HPDE6-E6E7 (cell line): Measurements from ENCODE around the gene DGKB.

ENCODE experiments used
- DNase-seq: peaks from one replicate; pipeline ENCODE4 v3.0.0; 2011; ENCODE audit warnings: missing footprints; ENCODE audit errors: extremely low spot score

DGKB gene

DNA sequence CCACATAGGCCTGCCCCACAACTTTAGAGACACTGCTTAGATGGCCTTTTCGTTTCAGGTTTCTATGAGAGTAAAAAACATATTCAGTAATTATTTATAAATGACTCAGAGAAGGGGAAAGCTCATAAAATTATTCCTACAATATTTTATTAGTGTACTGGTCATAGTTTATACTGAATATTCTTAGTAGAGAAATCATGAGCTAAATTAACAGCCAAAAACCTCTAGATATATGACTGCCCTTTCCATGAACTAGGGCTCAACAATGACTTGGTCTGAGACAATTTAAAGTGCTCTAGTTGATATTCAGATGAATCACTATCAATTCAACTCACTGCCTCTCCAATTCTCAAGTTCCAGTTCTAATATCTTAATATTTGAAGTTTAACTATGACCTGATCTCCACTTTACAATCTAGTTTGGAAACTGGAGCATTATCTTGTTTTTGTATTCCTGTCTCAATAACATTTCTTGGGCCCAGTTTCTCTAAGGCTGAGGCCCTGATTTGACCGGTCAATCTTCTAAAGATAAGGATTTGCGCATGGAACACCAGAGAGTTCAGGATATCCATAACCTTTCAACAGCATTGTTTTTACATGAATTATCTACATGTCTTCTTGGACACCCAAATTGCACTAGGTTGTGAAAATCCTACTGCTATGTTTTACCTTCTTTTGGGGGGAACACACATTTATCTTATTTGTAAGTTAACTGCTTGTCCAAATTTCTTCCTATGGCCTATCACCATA, 141.6 kb downstream of the DGKB start:
- DNase-seq = no peak

DNA sequence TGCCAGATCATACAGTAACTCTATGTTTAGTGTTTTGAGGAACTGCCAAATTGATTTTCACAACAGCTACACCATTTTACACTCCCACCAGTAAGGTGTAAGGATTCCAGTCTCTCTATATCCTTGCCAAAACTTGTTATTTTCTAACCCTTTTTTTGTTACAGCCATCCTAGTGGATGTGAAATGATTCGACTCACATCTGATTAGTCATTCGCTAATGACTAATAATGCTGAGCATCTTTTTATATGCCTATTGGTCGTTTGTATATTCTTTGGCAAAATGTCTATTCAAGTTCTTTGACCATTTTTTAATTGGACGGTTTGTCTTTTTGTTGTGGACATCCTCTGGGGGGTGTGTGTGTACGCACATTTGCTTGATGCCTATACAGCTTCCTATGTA, 142.8 kb downstream of the DGKB start:
- DNase-seq = no peak

DNA sequence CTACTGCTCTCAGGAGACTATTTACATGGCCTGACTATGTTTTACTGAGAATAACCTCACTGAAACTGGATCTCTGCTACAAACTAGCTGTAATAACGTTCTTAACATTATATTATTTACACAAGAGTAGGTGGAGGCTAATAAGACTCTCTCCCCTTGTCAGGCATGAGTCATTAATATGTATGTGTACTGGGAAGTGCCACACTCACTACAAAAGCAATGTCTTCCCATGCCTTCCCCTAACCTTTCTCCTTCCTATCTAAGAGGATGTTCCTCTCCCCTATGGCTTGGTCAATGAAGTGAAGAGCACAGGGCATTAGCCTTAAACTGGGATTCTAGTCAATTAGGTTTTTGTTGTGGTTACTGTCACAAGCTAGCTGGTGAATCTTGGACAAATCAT, 147.9 kb downstream of the DGKB start:
- DNase-seq = peak; percentile 9

DNA sequence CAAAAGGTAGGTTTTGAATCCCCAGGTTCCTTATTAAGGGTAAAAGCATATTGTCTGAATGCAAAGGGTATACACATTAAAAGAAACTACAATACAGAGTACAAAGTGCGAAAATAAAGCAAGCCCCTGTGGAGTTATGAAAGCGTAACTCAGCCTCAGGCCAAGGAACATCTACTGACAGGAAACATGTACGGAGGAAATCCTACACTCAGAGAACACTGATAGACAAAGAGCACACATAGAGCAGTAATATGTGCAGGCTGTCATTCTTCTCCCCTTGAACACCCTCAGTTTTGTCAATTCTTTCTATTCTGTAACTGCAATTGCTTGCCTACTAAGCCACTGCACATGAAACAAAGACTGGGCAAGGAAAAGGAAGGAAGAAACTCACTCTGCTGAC, 150.2 kb downstream of the DGKB start:
- no peak for DNase-seq

DNA sequence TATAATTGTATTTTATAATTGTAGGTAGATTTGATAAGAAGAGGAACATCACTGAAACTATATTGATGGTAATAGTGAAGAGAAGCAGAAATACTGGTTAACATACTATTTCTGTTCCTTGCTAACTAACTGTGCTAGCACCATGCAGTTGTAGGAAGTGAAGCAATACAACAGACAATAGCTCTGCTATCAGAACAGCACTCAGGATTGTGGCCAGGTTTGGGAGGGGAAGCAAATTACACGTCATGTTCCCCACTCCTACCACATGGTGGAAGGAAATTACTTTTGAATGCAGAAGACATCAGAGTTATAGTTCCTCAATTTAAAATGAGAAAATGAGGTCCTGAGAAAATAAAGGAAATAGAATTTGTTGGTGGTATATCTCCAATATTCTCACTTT, 151.1 kb downstream of the DGKB start:
- DNase-seq = no peak

DNA sequence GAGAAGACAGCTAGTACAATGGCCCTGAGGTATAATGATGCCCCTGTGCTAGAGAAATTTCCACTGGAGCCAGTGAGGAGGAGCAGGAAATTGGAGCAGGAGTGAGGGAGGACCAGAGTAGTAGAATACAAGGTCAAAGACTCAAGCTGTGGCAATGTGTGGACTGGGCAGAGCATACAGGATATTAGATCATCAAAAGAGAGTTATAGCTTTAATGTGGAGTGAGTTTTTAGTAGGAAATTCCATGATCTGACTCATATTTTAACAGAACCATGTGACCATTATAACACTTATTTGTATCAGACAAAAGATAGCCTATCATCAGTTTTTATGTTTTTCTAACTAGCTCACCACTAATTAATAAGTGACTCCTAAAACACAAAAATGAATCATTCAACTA, 154.1 kb downstream of the DGKB start:
- DNase-seq = peak; percentile 8

DNA sequence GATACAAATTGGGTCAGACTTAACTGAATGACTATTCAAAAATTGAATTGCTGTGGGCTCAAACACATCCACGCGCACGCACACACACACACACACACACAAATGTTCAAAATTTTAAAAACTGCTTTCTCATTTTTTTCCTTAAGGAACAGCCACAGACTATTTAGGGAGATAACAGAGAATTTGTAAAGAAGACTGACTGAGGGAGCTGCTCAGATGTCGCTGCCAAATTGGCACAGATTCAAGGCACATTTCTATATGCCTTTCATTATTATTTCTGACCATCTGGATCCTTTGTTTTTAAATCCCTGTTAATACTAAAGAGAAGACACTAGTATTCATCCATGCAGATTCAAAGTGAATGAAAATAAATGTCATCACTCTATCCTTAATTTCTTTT, 154.8 kb downstream of the DGKB start:
- no peak for DNase-seq

DNA sequence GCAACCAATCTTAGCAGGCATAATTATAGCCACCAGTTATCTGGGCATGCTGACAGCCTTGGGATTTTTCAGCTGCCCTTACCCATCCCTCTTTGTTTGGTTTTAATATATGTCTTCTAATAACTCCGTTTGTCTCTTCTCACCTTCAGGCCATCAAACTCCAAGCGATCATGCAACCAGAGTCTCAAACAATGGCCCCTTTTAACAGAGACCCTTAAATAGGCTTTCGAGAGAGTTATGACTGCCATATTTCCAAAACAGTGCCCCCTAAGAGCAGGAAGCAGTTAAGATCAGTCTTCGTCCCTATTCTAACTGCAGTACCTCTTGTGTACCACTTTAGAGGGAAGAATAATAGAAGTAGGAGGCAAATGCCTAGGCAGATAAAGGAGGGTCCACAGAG, 157.5 kb downstream of the DGKB start:
- no peak for DNase-seq

DNA sequence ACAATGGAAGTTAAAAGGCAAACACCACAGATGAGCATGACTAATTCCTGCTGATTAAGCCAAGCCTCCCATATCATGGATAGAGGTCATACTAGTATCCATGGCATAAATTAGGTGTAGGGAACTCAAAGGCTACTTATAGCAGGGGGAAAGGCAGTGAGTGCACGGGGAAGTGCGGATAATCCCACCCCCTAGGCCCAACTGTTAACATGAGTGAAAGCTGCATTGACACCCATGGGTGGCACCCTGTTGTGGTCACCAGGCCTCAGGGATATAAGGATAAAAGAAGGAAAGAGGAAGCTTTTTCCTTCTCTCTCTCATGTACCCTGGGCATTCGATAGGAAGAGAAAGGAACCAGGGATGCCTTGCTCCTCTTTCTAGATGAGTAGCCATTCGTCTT, 161.9 kb downstream of the DGKB start:
- DNase-seq = no peak

DNA sequence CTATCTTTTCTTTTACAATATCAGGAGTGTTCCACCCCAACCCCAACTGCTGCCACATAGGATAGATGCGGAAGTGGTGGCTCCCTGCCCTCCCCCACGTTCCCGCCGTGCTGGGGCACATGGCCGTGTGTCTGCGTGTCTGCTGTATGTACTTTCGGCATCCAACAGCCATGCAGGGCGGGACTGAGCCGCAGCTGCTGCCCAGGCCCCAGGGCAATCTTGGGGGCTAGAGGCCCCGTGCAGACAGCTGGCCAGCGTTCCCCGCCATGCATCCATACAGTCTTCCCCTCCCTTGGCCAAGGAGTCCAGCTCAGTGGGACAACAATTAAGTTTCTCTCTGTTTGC, 162.7 kb downstream of the DGKB start:
- no peak for DNase-seq

DNA sequence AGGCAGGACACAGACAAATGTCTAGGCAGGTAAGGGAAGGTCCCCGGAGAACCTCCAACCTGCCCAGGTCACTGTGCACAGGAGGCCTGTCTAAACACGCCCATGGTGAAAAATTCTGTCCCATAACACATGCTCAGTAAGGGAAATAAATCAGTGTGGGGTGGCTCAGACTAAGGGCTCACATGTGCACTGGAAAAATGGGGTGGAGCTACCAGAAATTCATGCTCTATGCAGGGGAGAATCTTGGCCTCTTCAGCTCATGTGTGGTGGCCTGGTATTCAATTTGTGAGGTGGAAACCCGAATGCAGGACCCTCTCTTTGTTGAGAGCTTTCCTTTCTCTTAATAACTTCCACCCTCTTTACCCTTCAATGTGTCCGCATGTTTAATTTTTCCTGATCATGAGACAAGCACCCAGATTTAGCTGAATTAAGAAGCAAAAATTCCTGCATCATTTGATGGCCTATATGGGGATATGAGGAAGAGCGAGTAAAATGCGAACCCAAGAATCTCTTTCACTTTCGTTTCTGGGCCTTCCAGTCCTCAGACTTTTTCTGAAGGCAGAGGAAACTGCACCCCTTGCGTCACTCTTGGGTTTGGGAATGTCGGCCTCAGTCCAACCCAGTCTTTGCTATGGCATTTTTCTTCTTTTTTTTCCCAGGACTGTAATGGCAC, 163.2 kb downstream of the DGKB start:
- DNase-seq = no peak

DNA sequence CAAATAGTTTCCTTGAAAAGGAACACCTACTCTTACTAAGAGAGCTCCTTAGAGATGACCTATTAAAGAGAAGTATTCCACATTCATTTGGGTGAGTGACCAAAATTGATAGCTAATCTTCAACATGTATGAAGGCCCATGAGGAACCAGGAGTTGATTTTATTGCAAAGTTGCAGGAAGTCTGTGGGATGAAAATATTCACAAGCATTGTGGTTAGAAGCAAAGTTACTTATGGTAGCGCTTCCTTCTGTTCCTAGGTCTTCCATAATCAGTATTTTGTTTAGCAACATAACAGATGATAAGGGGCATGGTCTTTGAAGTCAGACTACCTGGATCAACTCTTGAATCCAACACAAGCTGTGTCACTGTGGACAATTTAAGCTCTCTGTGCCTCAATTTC, 164.5 kb downstream of the DGKB start:
- DNase-seq = no peak

DNA sequence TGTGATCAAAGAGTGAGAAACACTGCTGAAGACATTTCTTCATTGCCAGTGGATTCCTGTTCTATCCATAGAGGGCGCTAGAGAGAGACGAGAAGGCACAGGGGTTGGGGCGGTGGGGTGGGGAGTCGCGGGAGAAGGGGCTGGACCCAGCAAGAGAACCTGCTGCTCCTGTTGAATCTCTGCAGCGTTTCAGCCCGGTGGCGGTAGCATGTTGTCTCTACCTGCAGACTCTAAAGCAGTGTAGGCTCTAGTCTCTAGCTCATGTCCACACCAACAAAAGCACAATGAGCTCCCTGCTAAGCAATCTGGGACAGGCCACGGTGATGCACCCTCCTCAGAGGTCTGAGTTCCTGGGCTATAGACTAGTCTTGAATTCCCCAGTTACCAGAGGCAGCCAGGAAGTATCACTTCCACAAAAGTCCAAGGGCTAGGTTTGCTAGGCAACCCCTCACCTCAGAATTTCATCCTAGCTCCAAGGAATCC, 167.7 kb downstream of the DGKB start:
- no peak for DNase-seq

DNA sequence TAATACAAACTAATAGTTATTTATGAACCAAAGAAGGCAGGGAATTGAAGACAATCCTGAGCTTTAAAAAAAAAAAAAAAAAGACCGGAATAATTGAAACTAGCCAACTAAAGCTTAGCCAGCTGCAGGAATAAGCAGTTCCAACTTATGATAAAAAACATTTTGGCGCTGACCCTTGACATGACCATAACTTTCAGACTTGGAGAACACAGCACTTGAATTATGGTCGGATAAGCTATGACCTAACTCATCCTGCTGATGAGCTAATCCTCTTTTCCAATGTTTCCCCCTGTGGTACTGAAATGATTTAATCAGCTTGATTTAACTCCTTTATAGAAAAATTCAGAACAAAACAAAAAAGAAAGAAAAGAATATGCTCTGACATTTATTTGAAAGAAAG, 181.8 kb downstream of the DGKB start:
- DNase-seq = no peak

DNA sequence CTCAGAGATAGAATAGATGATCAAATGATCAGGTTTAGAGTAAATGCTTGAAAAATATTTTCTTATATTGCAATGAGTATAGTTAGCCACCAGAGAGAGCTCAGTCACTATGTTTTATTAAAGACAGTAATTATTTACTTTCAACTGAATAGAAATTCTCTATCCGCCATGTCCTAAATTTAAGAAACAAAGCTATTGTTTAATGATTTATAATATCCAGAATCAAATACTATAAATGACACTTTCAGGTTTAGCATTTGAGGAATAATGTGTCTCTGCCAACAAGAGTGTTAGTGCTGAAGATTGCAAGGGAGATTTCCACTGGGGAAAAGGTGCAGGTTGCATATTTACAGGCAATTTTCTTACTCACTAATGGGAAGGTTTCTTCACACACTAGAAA, 184.7 kb downstream of the DGKB start:
- no peak for DNase-seq

DNA sequence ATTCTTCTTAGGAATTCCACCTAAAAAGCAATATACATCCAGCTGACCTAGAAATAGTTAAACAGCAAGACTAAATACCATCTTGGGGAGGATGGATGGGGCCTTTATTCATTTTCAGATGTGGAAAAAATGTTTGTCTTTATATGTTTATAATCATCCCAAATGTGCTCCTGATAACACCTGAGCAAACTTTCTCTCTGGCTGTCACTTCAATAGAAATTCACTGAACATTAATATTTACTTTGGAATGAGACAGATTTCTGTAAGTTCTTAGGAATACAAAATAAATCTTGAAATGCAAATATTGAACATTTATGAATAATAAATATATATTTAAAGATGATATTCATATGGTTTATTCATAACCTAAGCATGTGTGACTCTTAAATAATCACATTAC, 185.4 kb downstream of the DGKB start:
- DNase-seq = no peak

DNA sequence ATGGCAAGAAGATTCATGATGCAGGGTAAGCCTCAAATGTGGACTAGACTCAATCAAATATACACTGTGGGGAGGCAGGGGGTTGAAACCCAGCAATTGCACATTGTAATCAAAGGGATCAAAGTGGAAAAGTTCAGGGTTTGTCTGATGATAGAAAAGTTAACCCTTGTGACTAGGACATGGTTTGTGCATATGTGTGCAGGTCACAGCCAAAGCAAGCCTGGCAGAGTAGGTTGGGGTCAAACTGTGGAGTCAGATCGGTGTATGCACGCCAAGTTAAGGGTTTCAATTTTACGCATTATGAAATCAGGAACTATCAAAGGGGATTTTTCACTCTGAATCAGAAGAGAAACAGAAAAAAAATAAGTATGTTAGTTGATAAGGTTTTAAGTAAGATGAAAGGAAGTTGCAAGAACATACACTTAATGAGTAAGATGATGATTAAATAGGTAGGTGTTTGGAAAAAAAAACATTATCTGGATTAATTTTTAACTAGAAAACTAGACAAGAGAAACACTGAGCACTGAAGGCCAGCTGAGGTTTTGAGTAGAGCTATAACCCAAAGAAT, 188.3 kb downstream of the DGKB start:
- DNase-seq = no peak

DNA sequence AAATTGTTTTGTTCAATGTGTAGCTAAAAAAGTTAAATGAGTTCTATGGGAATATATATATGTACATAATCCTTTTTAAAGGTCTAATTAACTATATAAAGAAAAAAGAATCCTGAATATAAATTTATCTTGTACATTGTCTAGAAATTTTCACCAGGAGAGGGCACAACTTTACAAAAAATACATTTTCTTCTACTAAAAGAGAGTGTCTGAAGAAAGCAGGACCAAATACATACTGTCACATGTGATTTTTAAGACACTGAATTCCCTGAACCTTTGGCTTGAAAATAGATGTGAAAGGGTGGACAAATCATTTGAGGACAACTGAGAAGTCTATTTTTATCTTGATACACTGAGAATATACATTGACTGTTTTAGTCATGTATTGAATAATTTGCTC, 204.3 kb downstream of the DGKB start:
- no peak for DNase-seq

DNA sequence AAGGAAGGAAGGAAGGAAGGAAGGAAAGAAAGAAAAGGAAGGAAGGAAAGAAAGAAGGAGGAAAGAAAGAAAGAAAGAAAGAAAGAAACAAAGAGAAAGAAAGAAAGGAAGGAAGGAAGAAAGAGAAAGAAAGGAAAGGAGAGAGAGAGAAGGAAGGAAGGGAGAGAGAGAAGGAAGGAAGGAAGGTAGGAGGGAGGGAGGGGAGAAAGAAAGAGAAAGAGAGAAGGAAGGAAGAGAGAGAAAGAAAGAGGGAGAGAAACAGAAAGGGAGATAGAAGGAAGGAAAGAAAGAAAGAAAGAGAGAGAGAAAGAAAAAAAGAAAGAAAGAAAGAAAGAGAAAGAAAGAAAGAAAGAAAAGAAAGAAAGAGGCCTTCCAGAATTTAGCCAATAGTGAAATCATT, 204.9 kb downstream of the DGKB start:
- DNase-seq = no peak

DNA sequence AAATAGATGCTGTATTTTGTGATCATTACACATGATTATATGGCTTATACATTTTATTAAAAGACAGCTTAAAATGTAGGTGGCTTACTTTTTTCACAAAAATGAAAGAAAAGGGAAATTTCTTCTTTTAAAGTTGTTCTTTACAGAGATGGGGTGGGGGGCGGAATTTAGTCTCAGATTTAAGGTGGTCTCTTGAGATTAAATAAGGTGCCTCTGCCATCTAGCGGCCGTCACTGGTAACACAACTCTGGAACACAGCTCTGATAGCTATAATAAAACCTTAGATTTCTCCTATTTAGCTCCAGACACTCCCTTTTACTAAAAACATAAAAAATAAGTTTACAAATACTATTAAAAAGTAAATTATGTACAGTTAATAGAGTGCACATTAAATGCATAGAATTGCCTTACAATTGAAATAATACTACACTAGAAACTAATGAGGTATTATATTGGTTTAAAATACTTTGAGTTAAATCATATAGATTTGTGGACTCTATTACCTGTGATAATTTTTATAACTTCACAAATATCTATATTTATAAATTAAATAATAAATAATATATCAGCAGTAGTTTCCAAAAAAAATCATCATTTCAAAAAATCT, 210.9 kb downstream of the DGKB start:
- DNase-seq = no peak

DNA sequence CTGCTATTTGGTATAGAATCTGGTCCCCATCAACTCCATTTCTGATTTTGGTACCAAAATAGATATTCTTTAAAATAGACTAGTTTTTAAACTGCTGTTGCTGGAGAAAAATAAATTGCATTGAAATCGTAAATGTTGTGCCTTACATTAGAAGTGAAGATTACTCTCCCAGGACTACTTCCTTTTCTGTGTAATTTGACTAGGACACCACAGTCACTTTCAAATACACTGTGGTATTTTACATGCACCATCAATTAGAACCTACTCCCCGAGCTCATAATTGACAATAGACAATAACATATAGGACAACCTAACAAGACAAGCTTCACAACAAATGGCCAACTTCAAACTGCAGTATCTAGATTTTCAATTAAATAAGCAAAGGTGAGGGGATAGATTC, 211.5 kb downstream of the DGKB start:
- DNase-seq = no peak

DNA sequence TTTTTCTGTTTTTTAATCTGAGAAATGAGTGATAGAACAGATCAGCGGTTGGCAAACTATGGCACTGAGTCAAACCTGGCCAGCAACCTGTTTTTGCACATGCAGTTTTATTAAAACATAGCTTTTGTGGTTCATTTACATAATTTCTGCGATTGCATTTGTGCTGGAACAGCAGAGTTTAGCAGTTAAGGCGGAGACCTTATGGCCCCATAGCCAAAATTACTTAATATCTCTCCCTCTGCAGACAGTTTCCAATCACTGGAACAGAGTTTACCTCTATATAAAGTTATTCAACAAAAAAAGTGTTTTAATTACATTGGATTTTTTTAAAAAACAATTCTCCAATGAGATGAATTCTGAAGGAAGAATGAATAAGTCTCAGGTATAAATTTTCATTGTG, 212.1 kb downstream of the DGKB start:
- no peak for DNase-seq

DNA sequence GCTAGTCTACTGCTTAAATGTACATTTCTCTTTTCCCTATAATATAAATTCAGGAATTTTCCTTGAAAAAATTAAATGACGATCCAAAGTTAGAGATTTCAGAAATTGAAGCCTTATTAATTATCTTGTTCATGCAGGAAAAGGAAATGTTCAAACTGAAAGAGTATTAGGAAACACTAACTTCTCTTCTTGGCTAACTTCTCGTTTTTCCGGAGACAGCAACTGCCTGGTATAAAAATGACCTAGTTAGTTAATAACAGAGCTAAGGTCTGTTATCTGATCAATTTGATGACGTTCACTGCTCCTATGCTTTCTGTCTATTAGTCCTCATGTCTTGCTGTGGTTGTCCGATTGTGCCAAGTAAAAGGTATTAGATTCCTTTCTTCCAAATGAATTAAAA, 212.5 kb downstream of the DGKB start:
- DNase-seq = no peak
